Endothelial cell (in vitro differentiated cells): ENCODE results near the gene CDH23. TPM values are rescaled to one million over a fixed set of nuclear protein-coding genes. Genes with fewer than 3 reads are reported as not detected.

ENCODE experiments used
- DNase-seq: peaks from one replicate; pipeline ENCODE4 v3.0.0; 2021; ENCODE audit warnings: low spot score
- H3K27ac Mint-ChIP-seq: one replicate; pipeline ENCODE4 v1.8.0; 2021; ENCODE audit warnings: mixed read lengths, inconsistent platforms; ENCODE audit not compliant: unreplicated experiment
- H3K27me3 Mint-ChIP-seq: one replicate; pipeline ENCODE4 v1.8.0; 2021; ENCODE audit warnings: mild to moderate bottlenecking, moderate library complexity, mixed read lengths, inconsistent platforms; ENCODE audit not compliant: unreplicated experiment
- H3K36me3 Mint-ChIP-seq: one replicate; pipeline ENCODE4 v1.8.0; 2021; ENCODE audit warnings: mild to moderate bottlenecking, low read depth, mixed read lengths, inconsistent platforms; ENCODE audit not compliant: unreplicated experiment
- H3K4me1 Mint-ChIP-seq: one replicate; pipeline ENCODE4 v1.8.0; 2021; ENCODE audit warnings: mild to moderate bottlenecking, mixed read lengths, inconsistent platforms; ENCODE audit not compliant: unreplicated experiment
- H3K4me3 Mint-ChIP-seq: one replicate; pipeline ENCODE4 v1.8.0; 2021; ENCODE audit warnings: mild to moderate bottlenecking, mixed read lengths, inconsistent platforms; ENCODE audit not compliant: unreplicated experiment
- H3K9me3 Mint-ChIP-seq: one replicate; pipeline ENCODE4 v1.8.0; 2021; ENCODE audit warnings: mixed read lengths, inconsistent platforms; ENCODE audit not compliant: unreplicated experiment
- CTCF ChIP-seq: fragments of 200-600 bp; sonication (generic); IDR thresholded peaks from one replicate; pipeline ENCODE4 v1.5.0; 2021; ENCODE audit warnings: antibody characterized with exemption; ENCODE audit not compliant: unreplicated experiment
- total RNA-seq: library from RNA; stranded (reverse); fragmentation: NEBNext Ultra II Directional; extraction: Animal tissue kit (Norgen Biotek cat#: 25700); gene quantifications from one replicate; pipeline ENCODE4 v1.2.1, GENCODE V29; 2021; ENCODE audit not compliant: unreplicated experiment

Gene CDH23
- total RNA-seq, 1 donor from 2014 or later, result 0.54 TPM

GRCh38 chr10:71473671-71474599, 77.2 kb downstream of the CDH23 start:
- Mint-ChIP-seq H3K36me3 (no peaks in the 10 kb centered on the region), H3K27ac (no peak overlapping the region), H3K4me1 (peaks cover 25% of the 10 kb centered on the region), H3K4me3 (no peak overlapping the region), H3K27me3 (peaks cover 4% of the 10 kb centered on the region), H3K9me3 (no peaks in the 10 kb centered on the region)
- no peak for DNase-seq
- no peak for TF ChIP-seq CTCF

GRCh38 chr10:71474702-71475242, 78.1 kb downstream of the CDH23 start:
- H3K27ac Mint-ChIP-seq, result no peak overlapping the region
- no peaks in the 10 kb centered on the region for H3K36me3 Mint-ChIP-seq
- no peak overlapping the region for H3K4me3 Mint-ChIP-seq
- no peak for TF ChIP-seq CTCF
- H3K4me1 Mint-ChIP-seq, result peaks cover 25% of the 10 kb centered on the region
- H3K27me3 Mint-ChIP-seq, result peaks cover 2% of the 10 kb centered on the region
- no peaks in the 10 kb centered on the region for H3K9me3 Mint-ChIP-seq
- DNase-seq, result no peak

- H3K27ac Mint-ChIP-seq, result peak overlapping the region; percentile 27
- TF ChIP-seq CTCF, result no peak
- DNase-seq, result peak; percentile 53
- no peak overlapping the region for H3K4me3 Mint-ChIP-seq
- H3K4me1 Mint-ChIP-seq, result peaks cover 25% of the 10 kb centered on the region
- H3K36me3 Mint-ChIP-seq, result no peaks in the 10 kb centered on the region
- no peaks in the 10 kb centered on the region for H3K9me3 Mint-ChIP-seq
- H3K27me3 Mint-ChIP-seq, result peaks cover 2% of the 10 kb centered on the region
Observed at GRCh38 chr10:71475243-71475871, 78.6 kb downstream of the CDH23 start.

- H3K27ac Mint-ChIP-seq, result no peak overlapping the region
- no peak overlapping the region for H3K4me3 Mint-ChIP-seq
- H3K9me3 Mint-ChIP-seq, result no peaks in the 10 kb centered on the region
- peaks cover 25% of the 10 kb centered on the region for H3K4me1 Mint-ChIP-seq
- TF ChIP-seq CTCF, result no peak
- H3K27me3 Mint-ChIP-seq, result peaks cover 2% of the 10 kb centered on the region
- no peak for DNase-seq
- no peaks in the 10 kb centered on the region for H3K36me3 Mint-ChIP-seq
Observed at GRCh38 chr10:71476228-71477011, 79.7 kb downstream of the CDH23 start.
